Peyer's patch (tissue), 4 donors: ENCODE results near the gene SMIM43.

Source experiments
- POLR2A ChIP-seq, 2 donors: fragments of 450-650 bp; IDR thresholded peaks; one replicate each; pipeline ENCODE4 v1.5.1; 2017; ENCODE audit warnings: antibody characterized with exemption in 2 of 2, mild to moderate bottlenecking in 2 of 2, moderate library complexity in 2 of 2
- TF ChIP-seq, protein P1 (sequence below), 6 experiments: fragments of 450-650 bp in 4 of 6; fragments of 200-600 bp in 2 of 6; sonication (generic) in 1 of 6; IDR thresholded peaks; one replicate each; pipeline ENCODE4 v1.5.1; 2017 to 2019; ENCODE audit warnings: antibody characterized with exemption in 6 of 6, mild to moderate bottlenecking in 3 of 6, moderate library complexity in 1 of 6

DNA sequence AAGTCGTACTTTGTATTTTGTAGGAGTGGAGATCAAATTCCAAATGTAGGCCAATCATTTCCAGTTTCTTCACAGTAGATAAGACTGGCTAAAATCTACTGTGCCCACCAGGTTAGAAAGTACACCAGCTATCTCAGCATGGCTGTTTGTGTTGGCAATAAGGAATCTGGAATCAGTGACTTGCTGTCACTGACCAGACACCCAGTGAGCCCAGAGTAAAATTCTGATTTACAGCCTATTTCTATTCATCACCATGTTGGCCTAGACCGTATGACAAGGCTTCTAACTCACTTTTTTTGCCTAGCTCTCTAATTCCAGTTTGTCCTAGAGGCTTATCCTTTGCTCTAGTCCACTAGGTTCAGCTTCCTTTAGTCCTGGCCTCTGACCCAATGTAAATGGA is 25.4 kb downstream of the SMIM43 start:
- TF ChIP-seq, protein P1, sequence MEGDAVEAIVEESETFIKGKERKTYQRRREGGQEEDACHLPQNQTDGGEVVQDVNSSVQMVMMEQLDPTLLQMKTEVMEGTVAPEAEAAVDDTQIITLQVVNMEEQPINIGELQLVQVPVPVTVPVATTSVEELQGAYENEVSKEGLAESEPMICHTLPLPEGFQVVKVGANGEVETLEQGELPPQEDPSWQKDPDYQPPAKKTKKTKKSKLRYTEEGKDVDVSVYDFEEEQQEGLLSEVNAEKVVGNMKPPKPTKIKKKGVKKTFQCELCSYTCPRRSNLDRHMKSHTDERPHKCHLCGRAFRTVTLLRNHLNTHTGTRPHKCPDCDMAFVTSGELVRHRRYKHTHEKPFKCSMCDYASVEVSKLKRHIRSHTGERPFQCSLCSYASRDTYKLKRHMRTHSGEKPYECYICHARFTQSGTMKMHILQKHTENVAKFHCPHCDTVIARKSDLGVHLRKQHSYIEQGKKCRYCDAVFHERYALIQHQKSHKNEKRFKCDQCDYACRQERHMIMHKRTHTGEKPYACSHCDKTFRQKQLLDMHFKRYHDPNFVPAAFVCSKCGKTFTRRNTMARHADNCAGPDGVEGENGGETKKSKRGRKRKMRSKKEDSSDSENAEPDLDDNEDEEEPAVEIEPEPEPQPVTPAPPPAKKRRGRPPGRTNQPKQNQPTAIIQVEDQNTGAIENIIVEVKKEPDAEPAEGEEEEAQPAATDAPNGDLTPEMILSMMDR (IDR thresholded peaks at IDR 0.05), result no peak
- no peak for TF ChIP-seq POLR2A (IDR thresholded peaks at IDR 0.05)
